ENCODE results near the gene MPV17L2. TPM values are rescaled to one million over a fixed set of nuclear protein-coding genes. Genes with fewer than 3 reads are reported as not detected.

Gene MPV17L2
- total and polyA plus RNA-seq, 8 donors = 4.9 to 14.8 (median 7.3) TPM

GRCh38 chr19:18174983-18175382 lies 18.0 kb upstream of the MPV17L2 start:
- no peak for TF ChIP-seq CTCF (IDR thresholded peaks at IDR 0.05)
- peaks cover 0 to 47% of the 10 kb centered on the region in 2 donors for H3K36me3 ChIP-seq
- H3K9me3 ChIP-seq = no peaks in the 10 kb centered on the region
- ATAC-seq (no peak), DNase-seq (no peak)
- no peaks in the 10 kb centered on the region for H3K27me3 ChIP-seq
- H3K4me1 ChIP-seq = peaks cover 4 to 77% of the 10 kb centered on the region in 2 donors
- intact Hi-C loops (cut with DNase I) = no loop called here
- H3K27ac ChIP-seq = peak overlapping the region in 1 of 2 donors; percentile 78
- H3K4me3 ChIP-seq = peak overlapping the region; percentile 58 to 76

DNA sequence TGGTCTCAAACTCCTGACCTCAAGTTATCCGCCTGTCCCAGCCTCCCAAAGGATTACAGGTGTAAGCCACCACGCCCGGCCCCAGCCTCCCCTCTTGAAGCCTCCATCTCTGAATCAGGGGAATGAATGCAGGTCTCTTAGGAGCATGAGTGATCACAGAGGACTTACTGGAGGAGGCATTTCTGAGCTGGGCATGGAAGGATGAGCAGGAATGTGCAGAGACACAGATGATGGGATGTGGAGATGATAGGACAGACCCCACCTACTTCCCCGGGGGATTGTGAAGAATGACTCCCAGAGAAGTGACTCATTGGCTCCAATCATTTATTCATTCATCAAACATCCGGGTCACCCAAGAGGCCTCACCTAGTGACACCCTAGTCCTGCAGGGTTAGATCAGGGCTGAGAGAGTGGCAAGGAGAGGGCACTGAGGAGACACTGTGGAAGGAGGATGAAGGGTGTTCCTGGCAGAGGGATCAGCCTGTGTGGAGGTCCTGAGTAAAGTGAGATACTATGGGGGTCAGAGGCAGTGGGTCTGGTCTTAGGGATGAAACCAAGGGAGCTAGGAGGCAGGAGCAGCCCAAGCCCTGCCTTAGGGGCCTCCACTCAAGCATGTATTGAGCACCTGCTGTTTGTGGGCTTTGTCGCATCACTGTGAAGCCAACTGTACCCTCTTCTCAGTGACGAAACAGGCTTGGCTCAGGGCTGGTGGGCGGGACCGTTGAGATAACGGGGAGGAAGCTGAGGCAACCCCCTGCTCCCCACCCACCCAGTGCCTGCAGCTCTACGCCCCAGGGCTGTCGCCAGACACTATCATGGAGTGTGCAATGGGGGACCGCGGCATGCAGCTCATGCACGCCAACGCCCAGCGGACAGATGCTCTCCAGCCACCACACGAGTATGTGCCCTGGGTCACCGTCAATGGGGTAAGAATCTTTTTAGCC lies 16.4 kb upstream of the MPV17L2 start:
- H3K27me3 ChIP-seq = no peaks in the 10 kb centered on the region
- H3K27ac ChIP-seq = no peak overlapping the region
- peaks cover 4 to 73% of the 10 kb centered on the region in 2 donors for H3K4me1 ChIP-seq
- peaks cover 0 to 47% of the 10 kb centered on the region in 2 donors for H3K36me3 ChIP-seq
- intact Hi-C loops (cut with DNase I) = no loop called here
- no peaks in the 10 kb centered on the region for H3K9me3 ChIP-seq
- peak overlapping the region in 1 of 2 donors; percentile 76 for H3K4me3 ChIP-seq
- TF ChIP-seq CTCF (IDR thresholded peaks at IDR 0.05) = no peak
- DNase-seq (no peak), ATAC-seq (no peak)

- intact Hi-C loops (cut with DNase I) = no loop called here
- peaks cover 0 to 48% of the 10 kb centered on the region in 2 donors for H3K4me1 ChIP-seq
- H3K27me3 ChIP-seq = no peaks in the 10 kb centered on the region
- no peak for DNase-seq
- no peaks in the 10 kb centered on the region for H3K9me3 ChIP-seq
- H3K4me3 ChIP-seq = no peak overlapping the region
- H3K36me3 ChIP-seq = peaks cover 0 to 46% of the 10 kb centered on the region in 2 donors
- no peak for TF ChIP-seq CTCF (IDR thresholded peaks at IDR 0.05)
- H3K27ac ChIP-seq = peak overlapping the region in 1 of 2 donors; percentile 84
- ATAC-seq = peak; percentile 4
These were observed 13.1 kb upstream of the MPV17L2 start for GRCh38 chr19:18179957-18180356.

DNA sequence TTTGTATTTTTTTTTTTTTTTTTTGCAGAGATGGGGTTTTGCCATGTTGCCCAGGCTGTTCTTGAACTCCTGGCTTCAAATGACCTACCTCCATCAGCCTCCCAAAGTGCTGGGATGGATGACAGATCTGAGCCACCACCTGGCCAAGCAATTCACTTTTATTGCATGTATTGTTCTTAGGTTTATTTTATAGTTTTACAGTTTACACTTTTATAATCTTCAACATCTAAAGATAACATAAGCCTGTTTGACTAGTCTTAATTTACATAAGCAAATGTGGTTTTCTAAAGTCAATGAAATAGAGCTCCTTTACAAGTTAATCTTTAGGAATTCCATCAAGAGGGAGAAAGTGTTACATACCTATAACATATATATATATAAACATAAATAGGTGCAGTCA lies 9.5 kb upstream of the MPV17L2 start:
- intact Hi-C loops (cut with DNase I) = no loop called here
- no peak overlapping the region for H3K27ac ChIP-seq
- no peaks in the 10 kb centered on the region for H3K27me3 ChIP-seq
- H3K9me3 ChIP-seq = no peaks in the 10 kb centered on the region
- ATAC-seq = no peak
- H3K4me1 ChIP-seq = peaks cover 0 to 19% of the 10 kb centered on the region in 2 donors
- H3K36me3 ChIP-seq = peaks cover 0 to 10% of the 10 kb centered on the region in 2 donors
- no peak overlapping the region for H3K4me3 ChIP-seq
- TF ChIP-seq CTCF (IDR thresholded peaks at IDR 0.05) = no peak
- DNase-seq = no peak

DNA sequence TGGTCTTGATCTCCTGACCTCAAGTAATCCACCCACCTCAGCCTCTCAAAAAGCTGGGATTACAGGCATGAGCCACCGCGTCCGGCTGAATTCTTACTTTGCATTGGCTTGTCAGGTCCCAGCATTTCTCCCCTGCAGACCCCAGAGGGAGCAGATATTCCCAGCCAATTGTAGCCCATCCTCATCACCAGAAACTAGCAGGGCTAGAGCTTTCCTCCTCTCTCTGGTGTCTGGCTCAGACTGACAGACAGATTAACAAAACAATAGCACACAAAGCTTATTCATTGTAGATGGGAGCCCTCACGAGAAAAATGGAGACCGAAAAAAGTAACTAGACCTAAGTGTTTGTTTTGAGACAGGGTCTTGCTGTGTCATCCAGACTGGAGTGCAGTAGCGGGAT lies 7.5 kb upstream of the MPV17L2 start:
- no peak for TF ChIP-seq CTCF (IDR thresholded peaks at IDR 0.05)
- Histone ChIP-seq H3K36me3 (no peaks in the 10 kb centered on the region), H3K27ac (no peak overlapping the region), H3K27me3 (no peaks in the 10 kb centered on the region), H3K9me3 (no peaks in the 10 kb centered on the region), H3K4me3 (no peak overlapping the region), H3K4me1 (peaks cover 0 to 8% of the 10 kb centered on the region in 2 donors)
- ATAC-seq (no peak), DNase-seq (no peak)
- intact Hi-C loops (cut with DNase I) = no loop called here

Data from left lung (tissue), 10 donors.